HT1080 (cell line): ENCODE results near the gene ATP6V1G2. TPM values are rescaled to one million over a fixed set of nuclear protein-coding genes. Genes with fewer than 3 reads are reported as not detected.
"Not testable (repeated sequence)": the region's sequence is repeated elsewhere in the genome, so short reads cannot be mapped to it uniquely, and the experiment has no call there.

Experiments used
- DNase-seq: peaks from one replicate; pipeline ENCODE4 v3.0.0-alpha.2; 2015; ENCODE audit warnings: low read depth
- small RNA-seq: library from RNA; depleted of rRNA; stranded (forward); fragments of <200 nt; gene quantifications from one replicate; pipeline ENCODE3, GENCODE V24; 2014
- total RNA-seq: library from RNA; depleted of rRNA; stranded (reverse); fragments of >200 nt; shearing (Covaris generic); gene quantifications from 2 replicates; pipeline ENCODE4 v1.2.3, GENCODE V29; 2014; rRNA removed

Gene ATP6V1G2
- total RNA-seq, 1 experiment from 2014 or later: 2.1 TPM

- DNase-seq: no peak
Observed at GRCh38 chr6:31529329-31530150, 16.9 kb downstream of the ATP6V1G2 start.

- DNase-seq: no peak
Observed at GRCh38 chr6:31528821-31529328, 17.5 kb downstream of the ATP6V1G2 start, which contains the start of gene MCCD1. MCCD1 (plus strand) TSS chr6:31528962; CDS start chr6:31529015, 53 bp downstream.

DNA sequence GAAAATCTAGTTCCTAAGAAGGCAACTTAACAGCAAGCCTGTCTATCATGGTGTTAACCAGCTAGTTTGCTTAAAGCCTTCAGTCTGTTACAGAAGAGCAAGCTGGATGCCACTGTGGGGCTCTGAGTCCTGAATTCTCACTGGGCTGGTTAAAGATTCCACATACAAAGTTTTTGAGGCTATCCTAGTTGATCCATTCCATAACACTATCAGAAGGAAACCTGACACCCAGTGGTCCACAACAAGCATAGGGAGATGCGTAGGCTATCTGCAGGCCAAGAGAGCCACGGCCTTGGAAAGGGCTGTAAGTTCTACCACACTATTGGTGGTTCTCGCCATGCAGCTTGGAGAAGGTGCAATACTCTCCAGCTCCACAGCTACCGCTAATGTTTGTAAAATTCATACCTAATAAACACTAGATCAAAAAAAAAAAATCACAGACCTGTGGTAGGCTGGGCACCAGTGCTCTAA is 18.1 kb downstream of the ATP6V1G2 start:
- no peak for DNase-seq

GRCh38 chr6:31525932-31526591 is 20.3 kb downstream of the ATP6V1G2 start:
- DNase-seq: peak; percentile 47

- DNase-seq: no peak
Observed at GRCh38 chr6:31525553-31525931, 20.9 kb downstream of the ATP6V1G2 start.

DNA sequence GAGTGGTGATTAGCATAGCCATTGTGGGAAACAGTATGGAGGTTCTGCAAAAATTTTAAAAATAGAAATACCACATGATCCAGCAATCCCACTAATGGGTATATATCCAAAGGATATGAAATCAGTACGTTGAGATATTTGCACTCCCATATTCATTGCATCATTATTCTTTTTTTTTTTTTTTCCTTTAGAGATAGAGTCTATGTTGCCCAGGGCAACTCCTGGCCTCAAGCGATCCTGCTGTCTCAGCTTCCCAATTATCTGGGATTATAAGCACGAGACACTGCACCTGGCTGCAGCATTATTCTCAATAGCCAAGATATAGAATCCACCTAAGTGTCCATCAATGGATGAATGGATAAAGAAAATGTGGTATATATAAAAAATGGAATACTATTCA is 24.6 kb downstream of the ATP6V1G2 start:
- DNase-seq: no peak

DNA sequence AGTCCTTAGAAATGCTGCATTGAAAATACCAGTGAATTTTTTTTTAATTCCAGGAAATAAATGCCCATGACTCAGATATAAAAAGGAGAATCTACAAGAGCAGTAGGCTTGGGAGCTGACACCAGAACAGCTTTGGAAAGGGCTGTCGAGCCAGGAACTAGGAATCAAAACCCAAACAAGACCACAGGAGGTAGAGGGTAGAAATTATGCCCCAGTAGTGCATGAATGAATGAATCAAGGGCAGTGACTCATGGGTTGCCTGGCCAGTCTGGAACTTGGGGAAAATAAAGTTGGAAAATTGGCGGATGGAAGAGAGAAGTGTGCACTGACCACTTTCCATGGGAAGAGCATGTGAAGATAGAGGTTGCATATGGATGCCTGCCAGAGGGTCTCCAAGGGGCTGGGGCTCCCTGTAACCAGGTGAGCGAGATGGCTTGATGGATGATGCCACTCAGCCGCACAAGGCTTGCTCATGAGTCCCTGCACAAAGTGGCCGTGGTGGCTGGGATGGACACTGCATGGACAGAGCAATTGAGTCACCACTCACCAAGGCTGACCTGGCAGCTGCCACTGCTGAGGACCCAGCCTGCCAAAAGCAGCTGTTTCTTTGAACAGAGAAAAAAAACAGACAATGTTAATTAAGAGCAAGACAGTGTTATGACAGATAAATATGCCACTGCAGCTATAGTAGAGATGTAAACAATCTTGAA is 32.8 kb downstream of the ATP6V1G2 start:
- DNase-seq: peak; percentile 53

- no peak for DNase-seq
Observed at GRCh38 chr6:31510007-31510406, 36.4 kb downstream of the ATP6V1G2 start.

DNA sequence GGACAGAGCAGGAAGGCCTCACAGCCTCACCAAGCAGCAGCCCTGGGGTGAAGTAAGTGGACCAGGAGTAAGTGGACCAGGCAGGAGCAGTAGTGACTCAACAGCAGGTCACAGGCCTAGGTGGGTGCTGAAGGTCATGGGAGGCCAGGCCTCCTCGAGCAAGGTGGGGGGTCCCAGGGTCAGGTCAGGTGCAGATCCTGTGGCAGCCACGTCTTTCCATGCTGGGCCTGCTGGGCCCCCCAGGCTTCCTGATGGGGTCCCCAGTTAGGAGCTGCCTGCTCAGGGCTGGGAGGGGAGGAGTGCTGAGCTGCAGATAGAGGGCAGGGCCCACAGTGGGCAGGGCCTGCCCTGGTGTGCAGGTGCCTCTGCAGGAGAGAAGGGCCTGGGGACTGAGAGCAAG is 37.4 kb downstream of the ATP6V1G2 start:
- not testable (repeated sequence) for DNase-seq

- no peak for DNase-seq
Observed at GRCh38 chr6:31502586-31502985, 43.8 kb downstream of the ATP6V1G2 start.

DNA sequence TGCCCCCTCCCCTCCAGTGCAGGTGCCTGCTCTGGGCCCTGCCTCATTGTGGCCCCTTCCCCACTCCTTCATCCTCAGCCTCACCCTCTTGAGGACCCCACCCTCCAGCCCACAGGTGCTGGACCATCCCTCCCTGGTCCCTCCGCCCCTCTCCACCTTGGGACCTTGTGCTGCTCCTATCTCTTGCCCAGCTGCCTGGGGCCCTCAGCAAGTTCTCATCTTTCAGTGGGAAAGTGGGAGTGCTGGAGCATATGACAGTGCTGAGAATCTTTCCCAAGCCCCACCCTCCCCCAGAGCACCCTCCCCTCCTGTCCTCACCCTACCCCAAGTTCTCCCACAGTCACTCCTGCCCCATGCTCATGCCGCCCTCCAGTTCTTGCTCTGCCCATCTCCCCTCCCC is 46.8 kb downstream of the ATP6V1G2 start:
- DNase-seq: not testable (repeated sequence)

DNA sequence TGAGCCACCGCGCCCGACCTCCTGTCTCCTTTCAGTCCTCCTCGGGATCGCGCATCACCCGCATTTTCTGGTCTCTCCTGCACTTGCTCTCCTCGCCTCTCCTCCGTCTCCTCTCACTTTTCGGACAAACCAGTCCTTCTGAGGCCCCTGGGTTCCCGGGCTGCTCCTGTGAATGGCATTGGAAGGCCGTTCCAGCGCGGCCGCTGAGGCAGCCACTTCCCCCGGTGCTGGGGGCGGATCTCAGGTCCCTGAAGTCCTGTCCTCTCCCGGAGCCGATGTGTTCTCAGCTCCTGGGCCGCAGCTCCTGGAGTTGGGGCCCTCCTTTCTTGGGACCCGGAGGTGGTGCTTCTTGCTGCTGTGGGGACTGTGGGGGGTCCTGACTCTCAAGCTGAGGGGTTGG is 47.7 kb downstream of the ATP6V1G2 start:
- no peak for DNase-seq

GRCh38 chr6:31497531-31498476 is 48.6 kb downstream of the ATP6V1G2 start, which contains the start of gene MICB:
MICB (plus strand) TSS chr6:31498145; CDS start chr6:31498194, 49 bp downstream.
- no peak for DNase-seq

DNA sequence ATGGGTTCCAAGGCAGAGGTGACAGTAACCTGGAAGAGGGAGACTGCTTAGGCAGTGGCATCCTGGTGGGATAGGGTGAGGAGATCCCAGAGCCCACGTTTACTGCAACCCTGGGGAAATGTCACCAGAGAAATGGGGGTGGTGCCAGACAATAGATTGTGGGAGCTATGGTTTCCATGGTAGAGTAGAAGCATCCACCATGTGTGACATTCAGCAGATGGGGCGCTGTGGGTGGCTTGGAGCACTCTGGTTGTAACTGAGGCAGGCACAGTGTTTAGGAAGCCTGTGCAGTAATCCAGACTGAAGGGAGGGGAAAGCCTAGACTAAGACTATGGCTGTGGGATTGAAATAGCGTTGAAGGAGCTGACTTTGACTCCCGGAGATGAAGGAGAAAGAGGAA is 49.6 kb downstream of the ATP6V1G2 start:
- DNase-seq: not testable (repeated sequence)

GRCh38 chr6:31495580-31495979 is 50.8 kb downstream of the ATP6V1G2 start:
- DNase-seq: peak; percentile 65

Small RNAs within 50 kb of the gene (small RNA-seq; reads per million reads assigned to genes)
- gene AL663061.1: not detected
- not detected for gene RF00019
- gene SNORD117: 346 reads per million, percentile 98 among the genes with 10 or more reads in this experiment
- gene SNORD84: not detected

Other genes with a start within 250 kb of the ATP6V1G2 start
- 11.8 and 15.4 TPM in 2 replicates for gene HLA-B, start 189.4 kb downstream of the ATP6V1G2 start, total RNA-seq
- 24.9 and 25.6 TPM in 2 replicates for gene MICA, start 143.0 kb downstream of the ATP6V1G2 start, total RNA-seq
- not detected in 2 replicates for gene MICB, start 48.5 kb downstream of the ATP6V1G2 start, total RNA-seq
- gene MCCD1, start 17.6 kb downstream of the ATP6V1G2 start, total RNA-seq: not detected in 2 replicates
- 856 and 950 TPM in 2 replicates for gene DDX39B, start 4.6 kb downstream of the ATP6V1G2 start, total RNA-seq
- gene NFKBIL1, start 1.0 kb upstream of the ATP6V1G2 start, total RNA-seq: 21.2 and 21.9 TPM in 2 replicates
- gene LTA, start 25.7 kb upstream of the ATP6V1G2 start, total RNA-seq: not detected in 2 replicates
- not detected in 2 replicates for gene TNF, start 29.0 kb upstream of the ATP6V1G2 start, total RNA-seq
- not detected in 2 replicates for gene LTB, start 35.8 kb upstream of the ATP6V1G2 start, total RNA-seq
- not detected in 2 replicates for gene LST1, start 39.7 kb upstream of the ATP6V1G2 start, total RNA-seq
- gene NCR3, start 46.4 kb upstream of the ATP6V1G2 start, total RNA-seq: not detected in 2 replicates
- gene AIF1, start 68.6 kb upstream of the ATP6V1G2 start, total RNA-seq: not detected in 2 replicates
- 93.0 and 115 TPM in 2 replicates for gene PRRC2A, start 74.1 kb upstream of the ATP6V1G2 start, total RNA-seq
- gene BAG6, start 106.1 kb upstream of the ATP6V1G2 start, total RNA-seq: 196 and 211 TPM in 2 replicates
- gene APOM, start 109.3 kb upstream of the ATP6V1G2 start, total RNA-seq: 1.8 and 2.5 TPM in 2 replicates
- 21.8 and 22.8 TPM in 2 replicates for gene C6orf47, start 114.2 kb upstream of the ATP6V1G2 start, total RNA-seq
- 37.5 and 38.5 TPM in 2 replicates for gene GPANK1, start 118.4 kb upstream of the ATP6V1G2 start, total RNA-seq
- gene CSNK2B, start 119.5 kb upstream of the ATP6V1G2 start, total RNA-seq: 272 and 357 TPM in 2 replicates
- 0.88 and 2.6 TPM in 2 replicates for gene LY6G5B, start 123.4 kb upstream of the ATP6V1G2 start, total RNA-seq
- 0.47 and 3.6 TPM in 2 replicates for gene LY6G5C, start 134.5 kb upstream of the ATP6V1G2 start, total RNA-seq
- gene ABHD16A, start 156.7 kb upstream of the ATP6V1G2 start, total RNA-seq: 21.6 and 26.5 TPM in 2 replicates
- gene LY6G6F, start 160.3 kb upstream of the ATP6V1G2 start, total RNA-seq: not detected in 2 replicates
- not detected in 2 replicates for gene LY6G6D, start 168.7 kb upstream of the ATP6V1G2 start, total RNA-seq
- not detected in 2 replicates for gene LY6G6C, start 175.1 kb upstream of the ATP6V1G2 start, total RNA-seq
- gene MPIG6B, start 176.8 kb upstream of the ATP6V1G2 start, total RNA-seq: not detected in 2 replicates
- 36.0 and 36.2 TPM in 2 replicates for gene DDAH2, start 182.7 kb upstream of the ATP6V1G2 start, total RNA-seq
- gene CLIC1, start 189.9 kb upstream of the ATP6V1G2 start, total RNA-seq: 1,383 and 1,400 TPM in 2 replicates
- 9.5 and 10.2 TPM in 2 replicates for gene MSH5, start 193.4 kb upstream of the ATP6V1G2 start, total RNA-seq
- 0.64 and 3.5 TPM in 2 replicates for gene SAPCD1, start 216.0 kb upstream of the ATP6V1G2 start, total RNA-seq
- gene VWA7, start 230.7 kb upstream of the ATP6V1G2 start, total RNA-seq: 0.77 and 0.79 TPM in 2 replicates
- gene VARS1, start 249.1 kb upstream of the ATP6V1G2 start, total RNA-seq: 63.0 and 76.4 TPM in 2 replicates